GM19239 (cell line): ENCODE measurements around the gene NLRC5.

Experiments
- DNase-seq: peaks from one replicate; pipeline ENCODE4 v3.0.0; 2011; ENCODE audit warnings: low spot score; ENCODE audit not compliant: insufficient read length
- FAIRE-seq: peaks from 2 replicates; lab custom pipeline; 2011; peaks lifted over from hg19 to GRCh38; lab: Jason Lieb, UNC

NLRC5 gene

DNA sequence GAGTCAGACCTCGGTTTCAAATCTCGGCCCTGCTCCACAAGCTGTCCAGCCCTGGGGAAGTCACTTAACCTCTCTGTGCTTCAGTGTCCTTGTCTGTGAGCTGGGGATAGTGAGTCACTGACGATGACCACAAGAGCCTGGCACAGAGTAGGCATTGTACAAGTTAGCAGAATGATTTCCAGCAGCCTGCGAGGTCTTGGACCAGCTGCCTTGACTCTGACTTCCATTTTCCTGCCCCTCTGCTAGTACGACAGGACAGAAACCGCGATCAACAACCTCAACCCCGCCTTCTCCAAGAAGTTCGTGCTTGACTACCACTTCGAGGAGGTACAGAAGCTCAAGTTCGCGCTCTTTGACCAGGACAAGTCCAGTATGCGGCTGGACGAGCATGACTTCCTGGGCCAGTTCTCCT, 123.7 kb downstream of the NLRC5 start:
- FAIRE-seq (peak; percentile 76), DNase-seq (no peak)

GRCh38 chr16:57113664-57114063, 124.3 kb downstream of the NLRC5 start:
- no peak for DNase-seq
- peak; percentile 28 for FAIRE-seq

DNA sequence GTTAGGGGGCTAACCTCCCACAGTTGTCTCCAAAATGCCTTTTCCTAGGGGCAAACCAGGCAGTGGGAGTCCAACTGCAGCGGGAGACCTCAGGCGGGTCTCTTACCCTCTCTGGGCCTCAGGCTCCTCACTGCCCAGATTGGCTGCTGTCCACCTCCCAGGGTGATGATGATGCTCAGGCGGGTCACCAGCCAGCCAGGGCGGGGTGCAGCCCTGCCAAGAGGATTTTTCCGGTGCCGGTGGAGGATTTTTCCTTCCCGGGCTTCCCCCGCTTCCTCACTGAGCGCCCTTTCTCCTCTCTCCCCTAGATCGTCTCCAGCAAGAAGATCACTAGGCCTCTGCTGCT, 125.8 kb downstream of the NLRC5 start:
- FAIRE-seq (no peak), DNase-seq (no peak)

DNA sequence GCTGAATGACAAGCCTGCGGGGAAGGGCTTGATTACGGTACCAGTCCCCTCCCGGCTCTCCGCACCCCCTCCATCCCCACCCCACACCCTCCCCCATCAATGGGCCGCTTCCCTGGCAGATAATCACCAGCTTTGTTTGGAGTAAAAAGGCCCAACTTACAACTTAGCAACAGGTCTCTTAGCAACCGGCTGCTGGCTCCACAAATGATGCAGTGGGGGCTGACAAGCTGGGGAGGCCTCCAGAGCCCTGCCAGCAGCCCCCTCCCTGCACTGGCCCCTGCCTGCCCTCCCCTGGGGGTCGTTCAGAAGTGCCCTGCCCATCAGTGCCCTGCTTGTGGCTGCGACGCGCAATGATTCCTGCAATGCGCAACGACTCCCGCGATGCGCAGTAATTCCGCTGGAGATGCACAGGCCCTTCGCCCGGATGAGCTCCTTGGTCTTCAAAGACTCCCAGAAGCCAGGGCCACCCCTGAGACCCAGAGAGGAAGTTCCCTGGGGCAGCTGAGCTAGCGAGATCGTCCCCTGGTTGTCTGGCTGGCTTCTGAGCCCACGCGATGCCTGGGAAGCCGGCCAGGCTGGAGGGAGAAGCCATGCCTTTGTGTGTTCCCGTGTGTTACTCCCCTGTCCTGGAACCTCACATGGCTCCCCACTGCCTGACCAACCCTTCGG, 126.3 kb downstream of the NLRC5 start:
- no peak for FAIRE-seq
- DNase-seq, result no peak

DNA sequence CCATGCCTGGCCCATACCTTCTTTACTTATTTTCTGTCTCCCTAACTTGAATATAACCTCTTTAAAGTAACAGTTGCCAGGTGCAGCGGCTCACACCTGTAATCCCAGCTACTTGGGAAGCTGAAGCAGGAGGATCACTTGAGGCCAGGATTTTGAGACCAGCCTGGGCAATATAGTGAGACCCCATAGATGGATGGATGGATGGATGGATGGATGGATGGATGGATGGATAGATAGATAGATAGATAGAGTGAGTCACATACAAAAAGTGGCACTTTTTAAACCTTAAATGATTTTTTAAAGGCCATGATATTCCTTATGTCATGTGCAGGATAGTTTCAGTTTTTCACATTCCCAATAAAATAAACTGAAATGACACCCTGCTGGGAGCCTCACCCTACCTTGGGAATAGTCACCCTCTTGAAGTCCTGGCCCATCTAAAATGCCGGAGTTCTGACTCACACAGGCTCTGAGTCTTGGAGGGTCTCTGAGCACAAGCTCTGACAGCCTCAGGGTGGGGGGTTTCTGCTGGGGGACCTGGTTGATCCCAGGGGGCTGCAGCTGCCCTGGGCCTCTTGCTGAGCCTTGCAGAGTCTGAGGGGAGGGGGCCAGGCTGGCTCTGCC, 129.2 kb downstream of the NLRC5 start:
- no peak for DNase-seq
- no peak for FAIRE-seq

GRCh38 chr16:57123216-57123973, 134.0 kb downstream of the NLRC5 start:
- FAIRE-seq (no peak), DNase-seq (no peak)

GRCh38 chr16:57123974-57124674, 134.8 kb downstream of the NLRC5 start:
- DNase-seq (no peak), FAIRE-seq (no peak)

DNA sequence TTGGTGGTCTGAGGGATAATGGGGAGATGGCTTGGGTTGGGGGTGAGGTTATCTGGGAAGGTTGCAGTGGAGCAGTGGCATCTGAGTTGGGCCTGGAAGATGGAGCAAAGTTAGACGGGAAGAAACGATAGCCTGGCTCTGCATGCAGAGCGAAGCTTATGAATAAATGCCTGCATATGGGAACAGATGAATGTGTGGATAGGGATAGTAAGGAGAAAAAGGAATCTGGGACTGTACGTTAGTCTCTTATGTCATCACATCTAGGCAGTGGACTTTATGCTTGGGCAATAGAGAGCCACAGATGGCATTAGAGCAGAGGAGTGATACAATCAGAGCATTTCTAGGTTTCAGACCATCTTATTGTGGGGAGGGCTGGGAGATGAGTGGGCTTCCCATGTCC, 136.0 kb downstream of the NLRC5 start:
- no peak for FAIRE-seq
- no peak for DNase-seq

GRCh38 chr16:57125969-57126368, 136.6 kb downstream of the NLRC5 start:
- no peak for FAIRE-seq

DNA sequence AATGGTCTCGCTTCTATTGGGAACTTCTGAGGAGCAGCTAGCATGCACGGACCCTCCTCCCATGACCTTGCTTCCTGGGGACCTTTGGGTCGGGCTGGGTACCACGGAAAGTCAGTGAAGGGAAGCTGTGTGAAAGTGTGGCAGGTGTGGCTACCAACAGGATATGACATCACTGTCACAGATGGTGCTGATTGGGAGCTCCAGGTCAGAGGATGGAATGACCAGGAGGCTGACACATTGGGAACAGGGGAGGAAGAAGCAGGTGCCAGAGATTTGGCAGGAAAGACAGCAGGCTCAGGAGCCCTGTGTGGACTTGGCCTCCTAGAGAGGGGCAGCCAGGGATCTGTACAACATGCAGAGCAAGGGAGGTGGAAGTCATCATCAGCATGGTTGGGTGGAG, 137.1 kb downstream of the NLRC5 start:
- DNase-seq, result no peak
- no peak for FAIRE-seq

More at GRCh38 chr16:57125969-57126368, 136.6 kb downstream of the NLRC5 start:
- DNase-seq, result no peak

DNA sequence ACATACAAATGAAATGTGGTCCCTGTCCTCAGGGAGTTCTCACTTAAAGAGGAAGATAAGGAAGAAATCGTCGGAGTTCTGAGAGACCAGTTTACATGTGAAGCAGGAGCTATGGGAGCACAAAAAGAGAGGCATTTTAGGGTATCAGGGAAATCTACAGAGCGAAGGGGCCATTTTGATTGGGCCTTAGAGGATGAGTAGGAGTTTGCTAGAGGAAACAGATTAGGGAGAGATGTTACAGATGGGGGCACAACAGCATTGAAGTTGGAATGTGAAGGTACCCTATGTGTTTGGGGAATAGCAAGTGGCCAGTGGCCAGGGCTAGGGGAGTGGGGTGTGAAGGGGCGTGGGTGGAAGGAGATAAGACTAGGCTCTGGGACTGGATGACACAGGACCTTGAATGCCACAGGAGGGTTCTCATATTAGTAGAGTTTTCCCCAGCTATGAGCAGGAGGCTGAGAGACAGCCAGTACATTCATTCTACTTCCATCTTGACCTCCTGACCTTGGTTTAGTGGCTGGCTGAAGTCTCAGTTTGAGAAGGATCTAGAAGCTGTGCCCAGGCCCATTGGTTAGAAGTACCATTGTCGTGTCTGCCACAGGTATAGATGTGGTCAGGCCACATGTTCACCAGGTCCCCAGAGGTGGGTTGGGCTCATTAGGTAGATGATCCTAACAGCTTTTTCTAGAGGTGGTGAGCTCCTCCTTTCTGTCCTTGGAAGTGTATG, 137.8 kb downstream of the NLRC5 start:
- peak; percentile 75 for FAIRE-seq
- no peak for DNase-seq

DNA sequence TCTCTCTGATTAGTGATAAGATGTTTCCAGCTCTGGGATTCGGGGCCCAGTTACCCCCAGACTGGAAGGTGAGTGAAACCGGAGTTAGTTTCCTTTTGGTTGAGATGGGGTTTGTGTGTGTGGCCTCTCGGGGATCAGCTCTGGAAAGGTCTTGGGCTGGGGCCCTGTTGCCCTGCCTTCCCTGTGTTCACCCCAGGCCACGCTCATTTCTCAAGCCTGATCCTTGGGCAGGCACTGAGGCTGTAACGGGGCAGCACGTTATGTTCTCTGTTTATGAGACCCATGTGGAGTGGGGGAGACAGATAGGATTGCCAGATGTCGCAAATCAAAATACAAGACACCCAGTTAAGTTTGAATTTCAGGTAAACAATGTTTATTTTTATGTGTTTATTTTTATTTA, 138.5 kb downstream of the NLRC5 start:
- FAIRE-seq (no peak), DNase-seq (no peak)

DNA sequence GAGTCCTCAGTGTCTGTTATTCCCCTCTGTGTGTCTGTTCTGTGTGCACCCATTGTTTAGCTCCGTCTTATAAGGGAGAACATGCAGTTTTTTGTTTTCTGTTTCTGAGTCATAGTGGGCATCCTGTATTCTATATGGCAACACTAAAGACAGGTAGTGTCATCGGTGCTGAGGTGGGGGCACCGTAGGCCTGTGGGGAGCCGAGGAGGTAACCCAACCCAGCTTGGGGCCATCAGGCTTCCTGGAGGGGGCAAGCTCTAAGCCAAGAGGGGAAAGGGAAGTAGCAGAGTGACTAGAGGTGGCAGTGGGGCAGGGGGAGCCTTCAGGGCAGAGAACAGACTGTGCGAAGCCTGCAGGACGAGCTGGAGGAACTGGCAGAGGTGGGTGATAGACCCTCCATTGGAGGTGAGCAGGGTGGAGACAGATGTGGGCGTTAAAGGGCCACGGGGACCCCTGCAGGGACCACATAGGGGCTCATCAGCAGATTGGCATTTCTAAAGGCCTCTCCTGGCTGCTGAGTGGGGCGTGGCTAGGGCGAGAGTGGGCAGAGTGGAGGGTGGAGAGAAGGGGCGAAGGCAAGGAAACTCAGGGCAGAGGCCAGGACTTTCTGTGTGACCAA, 139.5 kb downstream of the NLRC5 start:
- DNase-seq (no peak), FAIRE-seq (no peak)

DNA sequence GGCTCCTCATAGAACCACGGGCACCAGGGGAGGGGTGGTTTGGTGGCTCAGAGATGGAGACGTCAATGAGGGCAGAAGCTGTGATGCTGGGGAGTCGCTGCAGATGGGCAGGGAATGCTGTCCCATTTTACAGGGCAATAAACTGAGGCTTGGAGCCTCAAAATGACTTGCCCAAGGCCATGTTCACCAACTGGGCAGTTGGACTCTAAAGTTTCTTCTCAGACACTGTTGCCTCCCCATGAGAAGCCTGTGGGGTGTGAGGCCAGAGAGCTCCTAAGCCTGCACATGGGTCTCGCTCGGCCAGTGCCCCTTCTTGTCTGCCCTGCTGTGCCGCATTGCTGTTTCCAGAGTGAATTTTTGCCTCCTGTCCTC, 141.6 kb downstream of the NLRC5 start:
- FAIRE-seq (no peak), DNase-seq (no peak)

- no peak for DNase-seq
These were observed 142.1 kb downstream of the NLRC5 start for GRCh38 chr16:57131351-57131970.

DNA sequence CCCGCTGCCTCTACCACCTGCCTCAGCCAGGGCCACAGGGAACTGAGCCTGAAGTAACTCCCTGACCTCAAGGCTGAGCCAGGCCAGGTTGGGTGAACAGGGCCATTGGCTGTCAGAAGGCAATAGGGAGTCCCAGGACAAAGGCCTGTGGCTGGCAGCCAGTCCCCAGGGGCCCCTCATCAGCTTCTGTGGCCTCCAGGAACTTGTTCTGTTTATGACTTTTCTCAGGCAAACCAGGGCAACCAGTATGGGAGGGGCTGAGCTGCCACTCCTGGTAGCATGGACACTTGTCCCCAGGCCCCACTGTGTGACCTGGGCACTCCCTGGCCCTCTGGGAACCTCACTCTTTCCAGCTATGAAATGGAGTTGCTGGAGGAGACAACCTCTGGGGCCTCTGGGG, 143.1 kb downstream of the NLRC5 start:
- DNase-seq (no peak), FAIRE-seq (no peak)

More at GRCh38 chr16:57131351-57131970, 142.1 kb downstream of the NLRC5 start:
- FAIRE-seq, result no peak

DNA sequence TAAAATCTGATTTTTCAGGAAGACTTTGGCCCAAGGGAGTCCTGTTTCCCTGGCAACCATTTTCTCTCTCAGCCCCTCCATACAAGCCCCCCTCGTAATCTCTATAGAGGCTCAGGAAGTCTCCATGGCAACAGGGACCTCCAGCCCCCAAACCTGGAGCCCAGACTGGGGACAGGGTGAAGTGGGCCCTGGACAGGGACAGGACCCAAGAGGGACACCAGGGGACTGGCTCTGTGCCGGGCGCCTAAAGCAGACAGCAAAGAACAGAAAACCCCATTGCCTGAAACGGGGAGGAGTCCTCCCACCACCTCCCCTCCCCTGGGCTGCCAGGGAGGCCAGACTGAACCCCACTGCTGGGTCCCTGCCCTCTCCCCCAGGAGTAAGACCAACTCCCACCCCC, 143.7 kb downstream of the NLRC5 start:
- DNase-seq, result no peak
- FAIRE-seq, result no peak
